Measurements from ENCODE around the gene PTPN9.

PTPN9 gene

DNA sequence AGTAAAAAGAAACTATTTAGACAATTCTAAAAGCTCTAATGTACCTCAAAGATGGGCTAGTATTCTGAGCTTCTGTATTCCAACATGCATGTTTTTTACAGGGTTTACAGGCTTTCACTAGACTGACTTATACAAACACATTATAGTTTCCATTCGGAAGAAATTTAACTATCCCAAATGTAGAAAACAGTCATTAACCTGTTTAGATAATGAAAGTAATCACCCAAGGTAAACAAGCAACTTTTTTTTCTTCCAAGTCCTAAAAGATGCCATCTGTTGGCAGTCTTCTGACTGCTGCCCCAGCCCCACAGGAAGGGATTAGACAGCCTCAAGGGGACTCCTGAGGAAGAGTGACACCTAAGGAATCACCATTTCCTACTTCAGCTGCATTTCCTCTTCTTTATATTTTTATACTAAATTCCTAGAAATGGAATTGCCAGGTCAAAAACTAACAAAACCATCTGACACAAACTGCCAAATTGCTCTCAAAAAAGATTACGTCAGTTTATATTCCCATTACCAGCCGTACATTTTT, 153.1 kb downstream of the PTPN9 start:
- DNase-seq (ENCODE audit: insufficient read length, low spot score) (no peak), FAIRE-seq (no peak)

DNA sequence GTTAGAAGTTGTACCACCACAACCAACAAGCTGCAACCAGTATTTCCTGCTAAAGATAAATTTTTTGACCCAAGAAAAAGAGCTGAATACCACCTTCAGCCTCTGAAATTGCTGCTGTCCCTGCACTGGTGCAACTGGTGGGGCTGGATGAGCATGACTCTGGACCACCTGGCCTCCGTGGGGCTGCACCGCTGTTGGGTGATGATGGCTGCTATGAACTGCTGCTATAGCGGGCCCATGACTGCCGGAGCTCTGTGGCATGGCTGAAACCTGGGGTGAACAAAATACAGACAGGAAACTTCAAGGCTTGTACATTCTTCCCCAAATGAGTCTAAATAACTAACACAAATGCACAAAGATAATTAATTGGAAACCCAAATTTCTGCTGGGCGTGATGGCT, 156.6 kb downstream of the PTPN9 start:
- no peak for DNase-seq (ENCODE audit: insufficient read length, low spot score)
- no peak for FAIRE-seq

DNA sequence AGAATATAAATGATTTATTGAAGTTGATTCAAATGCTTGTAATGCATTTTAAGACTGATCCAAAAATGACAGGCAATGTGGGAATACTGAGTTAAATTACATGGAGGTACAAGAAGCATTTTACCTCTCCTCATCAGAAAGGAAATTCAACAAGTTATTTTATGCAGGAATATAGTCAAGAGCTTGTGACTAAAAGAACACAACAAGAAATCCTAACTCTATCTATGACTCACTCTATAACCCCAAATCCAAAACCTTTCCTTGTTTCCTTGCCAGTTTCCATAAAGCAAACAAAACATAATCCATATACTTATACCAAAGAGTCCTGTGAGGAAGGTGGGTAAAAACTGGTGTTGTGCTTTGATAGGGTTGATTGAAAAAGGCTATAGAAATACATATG, 158.4 kb downstream of the PTPN9 start:
- DNase-seq (ENCODE audit: insufficient read length, low spot score) (no peak), FAIRE-seq (no peak)

DNA sequence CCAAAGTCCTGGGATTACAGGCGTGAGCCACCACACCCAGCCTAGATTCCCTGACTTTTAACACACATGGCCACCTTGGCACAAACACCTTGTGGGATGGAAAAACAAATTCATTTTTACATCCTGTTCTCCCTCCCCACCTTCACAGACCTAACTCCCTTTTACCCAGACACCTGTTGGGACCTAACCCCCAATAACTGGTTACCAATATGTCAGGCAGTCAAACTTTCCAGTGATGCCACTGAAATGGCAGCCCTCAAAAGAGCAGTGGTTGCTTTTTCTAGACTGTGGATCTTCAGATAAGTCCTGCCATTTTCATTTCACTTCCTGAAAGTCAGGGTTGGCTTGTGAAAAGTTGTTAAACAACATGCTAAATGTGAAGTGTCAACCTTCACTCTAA, 162.5 kb downstream of the PTPN9 start:
- DNase-seq (ENCODE audit: insufficient read length, low spot score), result no peak
- no peak for FAIRE-seq
